Measurements from ENCODE around the gene RRAGB. TPM values are rescaled to one million over a fixed set of nuclear protein-coding genes. Genes with fewer than 3 reads are reported as not detected.

The RRAGB gene, protein sequence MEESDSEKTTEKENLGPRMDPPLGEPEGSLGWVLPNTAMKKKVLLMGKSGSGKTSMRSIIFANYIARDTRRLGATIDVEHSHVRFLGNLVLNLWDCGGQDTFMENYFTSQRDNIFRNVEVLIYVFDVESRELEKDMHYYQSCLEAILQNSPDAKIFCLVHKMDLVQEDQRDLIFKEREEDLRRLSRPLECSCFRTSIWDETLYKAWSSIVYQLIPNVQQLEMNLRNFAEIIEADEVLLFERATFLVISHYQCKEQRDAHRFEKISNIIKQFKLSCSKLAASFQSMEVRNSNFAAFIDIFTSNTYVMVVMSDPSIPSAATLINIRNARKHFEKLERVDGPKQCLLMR
- total RNA-seq (2022; extraction: Qiagen RNA extraction): 11.2 to 15.5 TPM (median 13.2 TPM) in 5 replicates

DNA sequence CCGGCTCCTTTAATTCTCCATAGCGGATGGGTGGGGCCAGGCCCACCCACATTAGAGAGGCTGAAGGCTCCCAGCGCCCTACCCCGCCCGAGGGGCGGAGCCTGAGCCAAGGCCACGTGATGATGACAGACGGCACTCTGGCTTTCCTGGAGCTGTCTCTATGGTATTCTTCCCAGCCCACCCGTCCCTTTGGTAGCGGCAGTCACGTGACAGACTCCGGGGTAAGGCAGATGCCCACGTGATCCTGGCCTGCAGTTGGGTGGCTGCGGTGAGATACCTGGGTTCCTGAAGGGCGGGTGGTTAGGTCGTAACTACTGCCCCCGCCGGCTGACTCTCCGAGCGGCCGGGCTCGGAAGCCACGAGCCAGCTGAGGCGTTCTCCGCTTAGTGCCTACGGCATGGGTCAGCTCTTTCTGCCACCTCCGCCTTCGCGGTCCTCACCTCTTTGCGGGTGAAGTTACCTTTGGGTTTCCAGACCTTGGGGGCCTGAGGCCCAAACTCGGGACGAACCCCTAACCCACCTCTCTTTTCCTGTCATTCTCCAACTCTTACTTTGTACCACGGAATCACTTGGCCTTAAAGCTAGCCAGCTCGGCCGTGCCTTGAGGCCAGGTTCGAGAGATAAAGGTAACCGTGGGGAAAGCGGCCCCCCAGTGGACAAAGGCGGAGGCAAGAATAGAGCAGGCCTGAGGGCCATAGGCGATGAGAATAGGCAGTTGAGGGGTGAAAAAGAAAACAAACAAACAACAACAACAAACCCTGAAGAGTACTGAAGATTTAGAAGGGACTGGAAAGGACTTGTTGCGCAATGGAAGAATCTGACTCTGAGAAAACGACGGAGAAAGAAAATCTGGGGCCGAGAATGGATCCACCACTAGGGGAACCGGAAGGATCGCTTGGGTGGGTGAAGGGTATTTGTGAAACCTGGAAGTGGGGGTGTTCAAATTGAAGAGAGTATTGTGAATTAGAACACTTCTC is at the start of gene RRAGB:
Gene RRAGB, plus strand, starts transcription at position 229 of the 977 bp plus-strand sequence. Its CDS starts 579 bp downstream, at position 808.

Other genes with a start within 250 kb of the RRAGB start
- gene USP51, start 227.9 kb upstream of the RRAGB start, total RNA-seq (2022; extraction: Qiagen RNA extraction): 0.34 to 0.57 TPM (median 0.48 TPM) in 5 replicates
- gene FOXR2, start 94.3 kb upstream of the RRAGB start, total RNA-seq (2022; extraction: Qiagen RNA extraction): not detected in 5 replicates